Lung (tissue), 12 donors: ENCODE measurements around the gene MAL. TPM values are rescaled to one million over a fixed set of nuclear protein-coding genes. Genes with fewer than 3 reads are reported as not detected.
A peak's percentile ranks its signal among the peaks of the same experiment; 100 is the strongest.

Experiments
- ATAC-seq: fragments of 200-7000 bp; cut with Tn5 transposase; one replicate; pipeline ENCODE4 v1.9.1; 2020; ENCODE audit warnings: moderate number of reproducible peaks; ENCODE audit not compliant: insufficient read depth, low FRiP score
- DNase-seq, 3 donors: peaks; one replicate each; pipeline ENCODE4 v3.0.0-alpha.2; 2013 to 2017
- H3K27ac ChIP-seq, 2 donors: one replicate each; pipeline ENCODE4 v1.5.1; 2013; ENCODE audit warnings: mild to moderate bottlenecking in 2 of 2, moderate library complexity in 2 of 2, control low read depth in 1 of 2, inconsistent platforms in 1 of 2, low read depth in 1 of 2, low read length in 1 of 2
- H3K27me3 ChIP-seq, 3 donors: one replicate each; pipeline ENCODE4 v1.5.1; 2013; ENCODE audit warnings: low read length in 2 of 3; ENCODE audit not compliant: control insufficient read depth in 3 of 3, insufficient read depth in 3 of 3
- H3K36me3 ChIP-seq, 4 donors: one replicate each; pipeline ENCODE4 v1.5.1; 2013; ENCODE audit warnings: low read length in 4 of 4, mild to moderate bottlenecking in 1 of 4, moderate library complexity in 1 of 4; ENCODE audit not compliant: control insufficient read depth in 4 of 4, insufficient read depth in 4 of 4
- H3K4me1 ChIP-seq, 5 donors: one replicate each; pipeline ENCODE4 v1.5.1; 2013; ENCODE audit warnings: low read length in 5 of 5, mild to moderate bottlenecking in 2 of 5, moderate library complexity in 1 of 5; ENCODE audit not compliant: control insufficient read depth in 5 of 5, insufficient read depth in 5 of 5
- H3K4me3 ChIP-seq: one replicate; pipeline ENCODE4 v1.5.1; 2013; ENCODE audit warnings: mild to moderate bottlenecking, control low read depth, moderate library complexity
- H3K9ac ChIP-seq, 2 donors: one replicate each; pipeline ENCODE4 v1.5.1; 2013; ENCODE audit warnings: low read length in 2 of 2, control low read depth in 1 of 2; ENCODE audit not compliant: insufficient read depth in 1 of 2
- H3K9me3 ChIP-seq, 4 donors: one replicate each; pipeline ENCODE4 v1.5.1; 2013; ENCODE audit warnings: low read length in 3 of 4, mild to moderate bottlenecking in 1 of 4, moderate library complexity in 1 of 4; ENCODE audit not compliant: control insufficient read depth in 4 of 4, insufficient read depth in 3 of 4
- WGBS, 2 donors: extraction: QIAGEN DNeasy Blood & Tissue Kit; methylation state at CpG; one replicate each; pipeline ENCODE4 v1.1.7; 2013; 5-methylcytosine and 5-hydroxymethylcytosine counted together
- polyA plus RNA-seq, 2 donors: library from polyadenylated mRNA; stranded (reverse); fragments of 200-250 nt; gene quantifications; one replicate each; pipeline ENCODE4 v1.2.1, GENCODE V29; 2013
- total RNA-seq, 2 donors: library from RNA; depleted of rRNA in 1 of 2; stranded (reverse); fragments of >200 nt in 1 of 2; gene quantifications; one replicate each; pipeline ENCODE4 v1.2.1, GENCODE V29; 2014 to 2021
- TF ChIP-seq, protein P1 (sequence below): IDR thresholded peaks from 2 replicates; pipeline ENCODE4 v1.5.1; 2012; ENCODE audit warnings: mild to moderate bottlenecking; ENCODE audit errors: control extremely low read depth, extremely low read depth
- donor health status: control.
- donor health status: control.
- donor health status: Bipolar disorder and iron deficiency.
- donor health status: healthy.
- donor health status: DM: yes; HTN: yes; CAD: no.

MAL gene
- total and polyA plus RNA-seq, 4 donors, result 1.3 to 19.0 (median 10.5) TPM

- ATAC-seq, result no peak
- Histone ChIP-seq H3K4me3 (no peak overlapping the region), H3K27me3 (no peaks in the 10 kb centered on the region), H3K9me3 (peaks cover 0 to 3% (median 1%) of the 10 kb centered on the region in 4 donors), H3K36me3 (no peaks in the 10 kb centered on the region), H3K4me1 (peaks cover 0 to 3% (median 0%) of the 10 kb centered on the region in 5 donors), H3K27ac (no peak overlapping the region), H3K9ac (no peak overlapping the region)
- 29 to 31% methylated on average over 3 of the region's 3 CpGs for WGBS, 2 donors
- TF ChIP-seq, protein P1, sequence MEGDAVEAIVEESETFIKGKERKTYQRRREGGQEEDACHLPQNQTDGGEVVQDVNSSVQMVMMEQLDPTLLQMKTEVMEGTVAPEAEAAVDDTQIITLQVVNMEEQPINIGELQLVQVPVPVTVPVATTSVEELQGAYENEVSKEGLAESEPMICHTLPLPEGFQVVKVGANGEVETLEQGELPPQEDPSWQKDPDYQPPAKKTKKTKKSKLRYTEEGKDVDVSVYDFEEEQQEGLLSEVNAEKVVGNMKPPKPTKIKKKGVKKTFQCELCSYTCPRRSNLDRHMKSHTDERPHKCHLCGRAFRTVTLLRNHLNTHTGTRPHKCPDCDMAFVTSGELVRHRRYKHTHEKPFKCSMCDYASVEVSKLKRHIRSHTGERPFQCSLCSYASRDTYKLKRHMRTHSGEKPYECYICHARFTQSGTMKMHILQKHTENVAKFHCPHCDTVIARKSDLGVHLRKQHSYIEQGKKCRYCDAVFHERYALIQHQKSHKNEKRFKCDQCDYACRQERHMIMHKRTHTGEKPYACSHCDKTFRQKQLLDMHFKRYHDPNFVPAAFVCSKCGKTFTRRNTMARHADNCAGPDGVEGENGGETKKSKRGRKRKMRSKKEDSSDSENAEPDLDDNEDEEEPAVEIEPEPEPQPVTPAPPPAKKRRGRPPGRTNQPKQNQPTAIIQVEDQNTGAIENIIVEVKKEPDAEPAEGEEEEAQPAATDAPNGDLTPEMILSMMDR, result no peak
- DNase-seq, result peak in 2 of 3 donors; percentile 31 to 47
Measured at GRCh38 chr2:94982675-94983074, 42.8 kb upstream of the MAL start.

GRCh38 chr2:94984964-94985575 lies 40.4 kb upstream of the MAL start:
- Histone ChIP-seq H3K9ac (no peak overlapping the region), H3K4me3 (no peak overlapping the region), H3K36me3 (no peaks in the 10 kb centered on the region), H3K27me3 (no peaks in the 10 kb centered on the region), H3K9me3 (no peaks in the 10 kb centered on the region), H3K27ac (no peak overlapping the region), H3K4me1 (peaks cover 0 to 4% (median 0%) of the 10 kb centered on the region in 5 donors)
- DNase-seq (no peak), ATAC-seq (no peak)
- TF ChIP-seq, protein P1, result no peak
- WGBS, 2 donors, result 59 to 67% methylated on average over 9 of the region's 9 CpGs

DNA sequence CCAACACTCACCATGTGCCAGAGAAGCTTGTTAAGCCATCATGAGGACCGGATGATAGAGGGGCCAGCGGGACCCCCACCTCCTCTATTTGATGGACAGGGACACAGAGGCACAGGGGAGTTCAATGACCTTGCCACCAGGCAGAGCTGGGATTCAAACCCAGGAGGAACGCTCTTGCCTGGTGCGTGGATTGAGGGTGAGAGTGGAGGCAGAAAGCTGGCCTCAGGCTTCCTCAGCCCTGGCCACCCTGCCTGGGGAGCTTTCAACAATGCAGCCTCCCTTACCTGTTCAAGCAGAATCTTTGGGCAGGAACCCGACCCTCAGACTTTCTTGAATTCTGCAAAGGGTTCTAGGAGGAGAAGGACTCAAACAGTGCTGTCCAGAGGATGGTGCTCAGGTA lies 39.9 kb upstream of the MAL start:
- ATAC-seq, result no peak
- 80 to 87% methylated on average over 5 of the region's 5 CpGs for WGBS, 2 donors

More for the DNA sequence above, 39.9 kb upstream of the MAL start:
- Histone ChIP-seq H3K27ac (no peak overlapping the region), H3K36me3 (no peaks in the 10 kb centered on the region), H3K4me3 (no peak overlapping the region), H3K9ac (no peak overlapping the region), H3K9me3 (no peaks in the 10 kb centered on the region), H3K4me1 (peaks cover 0 to 4% (median 0%) of the 10 kb centered on the region in 5 donors), H3K27me3 (no peaks in the 10 kb centered on the region)
- DNase-seq, result no peak
- TF ChIP-seq, protein P1, result no peak
